SU-DHL-6 (cell line): ENCODE results near the gene FAM3A.

Source experiments
- H2AFZ ChIP-seq: fragments of 200-600 bp; sonication (generic); 2 replicates; pipeline ENCODE4 v1.6.1; 2014; ENCODE audit warnings: low read depth, mild to moderate bottlenecking, moderate library complexity, mixed read lengths, antibody characterized with exemption, low read length; ENCODE audit not compliant: severe bottlenecking
- H3F3A ChIP-seq: fragments of 200-600 bp; shearing (Covaris generic); 2 replicates; pipeline ENCODE4 v1.6.0; 2016; ENCODE audit warnings: antibody characterized with exemption, mild to moderate bottlenecking; ENCODE audit not compliant: insufficient read depth
- H3K27ac ChIP-seq: fragments of 200-600 bp; sonication (generic); 2 replicates; pipeline ENCODE4 v1.5.1; 2016; ENCODE audit warnings: low read depth, mild to moderate bottlenecking, low read length, moderate library complexity, mixed read lengths
- H3K27me3 ChIP-seq: fragments of 200-600 bp; sonication (generic), shearing (Covaris generic); 2 replicates; pipeline ENCODE4 v1.6.0; 2014; ENCODE audit warnings: mild to moderate bottlenecking, low read length
- H3K36me3 ChIP-seq: fragments of 200-600 bp; sonication (generic); 2 replicates; pipeline ENCODE4 v1.6.1; 2014; ENCODE audit warnings: mild to moderate bottlenecking, low read length, mixed read lengths
- H3K4me2 ChIP-seq: fragments of 300-600, 200-600 bp; shearing (Covaris generic), sonication (generic); 2 replicates; pipeline ENCODE4 v1.6.0; 2014; ENCODE audit warnings: low read length, low read depth, mild to moderate bottlenecking; ENCODE audit not compliant: poor library complexity, severe bottlenecking
- H3K4me3 ChIP-seq: fragments of 200-600 bp; sonication (generic); 2 replicates; pipeline ENCODE4 v1.5.1; 2014; ENCODE audit warnings: antibody characterized with exemption, low read length, mild to moderate bottlenecking, mixed read lengths; ENCODE audit not compliant: insufficient read depth, poor library complexity, severe bottlenecking
- H3K79me2 ChIP-seq: fragments of 200-600 bp; sonication (generic); 2 replicates; pipeline ENCODE4 v1.6.1; 2014; ENCODE audit warnings: mild to moderate bottlenecking, low read length, moderate library complexity; ENCODE audit not compliant: insufficient read depth
- H3K9ac ChIP-seq: fragments of 200-600 bp; sonication (generic); 2 replicates; pipeline ENCODE4 v1.7.0; 2014; ENCODE audit warnings: mild to moderate bottlenecking, low read length
- H3K9me2 ChIP-seq: fragments of 200-600 bp; sonication (generic); replicated peaks from 2 replicates; pipeline ENCODE4 v1.6.1; 2014; ENCODE audit warnings: low read length; ENCODE audit not compliant: insufficient read depth
- H3K9me3 ChIP-seq: fragments of 200-600 bp; sonication (generic); 2 replicates; pipeline ENCODE4 v1.6.1; 2014; ENCODE audit warnings: low read length, mixed read lengths; ENCODE audit not compliant: insufficient read depth
- H4K20me1 ChIP-seq: fragments of 200-600 bp; sonication (generic); 2 replicates; pipeline ENCODE4 v1.6.1; 2014; ENCODE audit warnings: low read depth, mild to moderate bottlenecking, antibody characterized with exemption, low read length, moderate library complexity, mixed read lengths
- CTCF ChIP-seq: fragments of 200-600 bp; sonication (generic); IDR thresholded peaks from one replicate; pipeline ENCODE4 v1.5.1; 2017; ENCODE audit warnings: antibody characterized with exemption, mild to moderate bottlenecking, low read length, moderate library complexity; ENCODE audit not compliant: insufficient read depth, poor library complexity, severe bottlenecking
- EZH2phosphoT487 ChIP-seq: fragments of 200-600 bp; sonication (generic), shearing (Covaris generic); conservative IDR thresholded peaks from 2 replicates; pipeline ENCODE4 v1.6.1; 2018; ENCODE audit warnings: mild to moderate bottlenecking, antibody characterized with exemption, low read length, moderate library complexity, mixed read lengths

FAM3A gene

GRCh38 chrX:154473683-154474082 lies 42.3 kb downstream of the FAM3A start:
- Histone ChIP-seq H4K20me1 (no peaks in the 10 kb centered on the region), H3K9ac (no peak overlapping the region)

GRCh38 chrX:154472685-154473632 lies 43.1 kb downstream of the FAM3A start:
- H3K9me2 ChIP-seq, result no peaks in the 10 kb centered on the region
- no peaks in the 10 kb centered on the region for H3K79me2 ChIP-seq
- H3K9me3 ChIP-seq, result no peaks in the 10 kb centered on the region
- H3F3A ChIP-seq, result peaks cover 10% of the 10 kb centered on the region; the same call in 1 of the 2 replicates
- no peaks in the 10 kb centered on the region for H3K27me3 ChIP-seq
- H3K27ac ChIP-seq, result no peak overlapping the region
- no peak for TF ChIP-seq EZH2phosphoT487
- TF ChIP-seq CTCF, result no peak
- H2AFZ ChIP-seq, result no peak overlapping the region
- H3K4me3 ChIP-seq, result no peak overlapping the region
- no peak overlapping the region for H3K4me2 ChIP-seq
- H3K36me3 ChIP-seq, result no peaks in the 10 kb centered on the region
- H3K9ac ChIP-seq, result no peak overlapping the region
- H4K20me1 ChIP-seq, result no peaks in the 10 kb centered on the region

More at GRCh38 chrX:154473683-154474082, 42.3 kb downstream of the FAM3A start:
- Histone ChIP-seq H3K36me3 (no peaks in the 10 kb centered on the region), H3K79me2 (no peaks in the 10 kb centered on the region), H3K27ac (no peak overlapping the region), H2AFZ (no peak overlapping the region), H3K4me2 (no peak overlapping the region), H3F3A (peaks cover 10% of the 10 kb centered on the region; the same call in 1 of the 2 replicates), H3K9me3 (no peaks in the 10 kb centered on the region), H3K9me2 (no peaks in the 10 kb centered on the region), H3K4me3 (no peak overlapping the region), H3K27me3 (no peaks in the 10 kb centered on the region)
- TF ChIP-seq EZH2phosphoT487 (no peak), CTCF (no peak)

GRCh38 chrX:154471839-154472684 lies 44.0 kb downstream of the FAM3A start:
- no peaks in the 10 kb centered on the region for H3K9me3 ChIP-seq
- H3K9ac ChIP-seq, result no peak overlapping the region
- H3K36me3 ChIP-seq, result no peaks in the 10 kb centered on the region
- TF ChIP-seq EZH2phosphoT487, result no peak
- no peak for TF ChIP-seq CTCF
- H3K4me3 ChIP-seq, result no peak overlapping the region
- no peak overlapping the region for H3K27ac ChIP-seq
- H3K9me2 ChIP-seq, result no peaks in the 10 kb centered on the region
- no peak overlapping the region for H3K4me2 ChIP-seq
- no peaks in the 10 kb centered on the region for H3K79me2 ChIP-seq
- H3K27me3 ChIP-seq, result no peaks in the 10 kb centered on the region
- no peaks in the 10 kb centered on the region for H4K20me1 ChIP-seq
- H3F3A ChIP-seq, result peaks cover 1% of the 10 kb centered on the region; the same call in 1 of the 2 replicates
- H2AFZ ChIP-seq, result no peak overlapping the region
